Type B pancreatic cell (in vitro differentiated cells): ENCODE measurements around the gene CREM. TPM values are rescaled to one million over a fixed set of nuclear protein-coding genes. Genes with fewer than 3 reads are reported as not detected.

ENCODE experiments used
- DNase-seq: peaks from one replicate; pipeline ENCODE4 v3.0.0; 2021; ENCODE audit warnings: mixed read lengths; ENCODE audit not compliant: unreplicated experiment; ENCODE audit errors: extremely low spot score
- H3K27ac Mint-ChIP-seq: 2 replicates; pipeline ENCODE4 v1.8.0; 2021; ENCODE audit warnings: mild to moderate bottlenecking, mixed read lengths
- H3K27me3 Mint-ChIP-seq: 2 replicates; pipeline ENCODE4 v1.8.0; 2021; ENCODE audit warnings: mixed read lengths
- H3K36me3 Mint-ChIP-seq: 2 replicates; pipeline ENCODE4 v1.8.0; 2021; ENCODE audit warnings: mixed read lengths
- H3K4me1 Mint-ChIP-seq: one replicate; pipeline ENCODE4 v1.8.0; 2021; ENCODE audit warnings: mixed read lengths; ENCODE audit not compliant: unreplicated experiment
- H3K4me3 Mint-ChIP-seq: 2 replicates; pipeline ENCODE4 v1.8.0; 2021; ENCODE audit warnings: mild to moderate bottlenecking, mixed read lengths
- H3K9me3 Mint-ChIP-seq: 2 replicates; pipeline ENCODE4 v1.8.0; 2021; ENCODE audit warnings: mixed read lengths
- CTCF ChIP-seq: fragments of 200-600 bp; sonication (generic); conservative IDR thresholded peaks from 2 replicates; pipeline ENCODE4 v1.5.0; 2021; ENCODE audit warnings: antibody characterized with exemption, mild to moderate bottlenecking
- total RNA-seq: library from RNA; stranded (reverse); gene quantifications from 2 replicates; pipeline ENCODE4 v1.2.1, GENCODE V29; 2021; ENCODE audit warnings: low replicate concordance

Gene CREM
- total RNA-seq, 1 donor from 2014 or later = 26.9 TPM

DNA sequence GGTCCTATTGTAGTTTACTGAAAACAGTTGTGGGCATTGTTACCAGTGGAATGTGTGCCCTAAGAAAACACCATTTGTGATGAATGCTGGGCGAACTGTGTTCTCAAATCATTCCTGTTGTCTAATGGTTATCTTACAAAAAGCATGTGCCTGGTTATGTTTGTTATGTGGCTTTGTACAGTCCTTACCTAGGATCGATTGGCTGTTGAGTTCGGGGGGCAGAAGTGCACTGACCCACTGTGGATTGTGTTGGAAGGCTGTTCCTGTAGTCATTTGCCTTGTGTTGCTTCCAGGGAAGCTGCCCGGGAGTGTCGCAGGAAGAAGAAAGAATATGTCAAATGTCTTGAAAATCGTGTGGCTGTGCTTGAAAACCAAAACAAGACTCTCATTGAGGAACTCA lies 84.3 kb downstream of the CREM start:
- TF ChIP-seq CTCF = no peak
- Mint-ChIP-seq H3K27ac (no peak overlapping the region), H3K4me3 (no peak overlapping the region), H3K36me3 (peaks cover 7% of the 10 kb centered on the region), H3K9me3 (no peaks in the 10 kb centered on the region), H3K4me1 (peaks cover 13% of the 10 kb centered on the region), H3K27me3 (no peaks in the 10 kb centered on the region)
- no peak for DNase-seq

DNA sequence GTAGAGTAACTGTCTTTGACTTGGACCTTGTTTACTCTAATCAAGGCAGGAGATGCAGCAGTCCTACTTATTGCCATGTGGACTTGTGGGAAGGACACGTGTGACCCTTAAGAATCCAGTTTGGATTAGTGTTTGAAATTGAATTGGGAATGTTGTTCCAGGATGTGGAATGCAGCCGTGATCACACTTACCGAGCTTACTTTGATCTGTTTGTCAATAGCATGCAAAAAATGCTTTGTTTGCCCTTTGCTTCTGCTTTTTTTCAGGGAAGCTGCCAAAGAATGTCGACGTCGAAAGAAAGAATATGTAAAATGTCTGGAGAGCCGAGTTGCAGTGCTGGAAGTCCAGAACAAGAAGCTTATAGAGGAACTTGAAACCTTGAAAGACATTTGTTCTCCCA lies 84.7 kb downstream of the CREM start:
- peaks cover 13% of the 10 kb centered on the region for H3K4me1 Mint-ChIP-seq
- H3K27ac Mint-ChIP-seq = no peak overlapping the region
- no peaks in the 10 kb centered on the region for H3K9me3 Mint-ChIP-seq
- no peak for DNase-seq
- no peak for TF ChIP-seq CTCF
- H3K27me3 Mint-ChIP-seq = no peaks in the 10 kb centered on the region
- no peak overlapping the region for H3K4me3 Mint-ChIP-seq
- H3K36me3 Mint-ChIP-seq = peaks cover 7% of the 10 kb centered on the region

GRCh38 chr10:35212856-35213255 lies 86.2 kb downstream of the CREM start:
- no peak for DNase-seq
- Mint-ChIP-seq H3K27ac (no peak overlapping the region), H3K4me3 (no peak overlapping the region), H3K27me3 (no peaks in the 10 kb centered on the region), H3K36me3 (peaks cover 7% of the 10 kb centered on the region), H3K9me3 (no peaks in the 10 kb centered on the region), H3K4me1 (peaks cover 13% of the 10 kb centered on the region)
- no peak for TF ChIP-seq CTCF

DNA sequence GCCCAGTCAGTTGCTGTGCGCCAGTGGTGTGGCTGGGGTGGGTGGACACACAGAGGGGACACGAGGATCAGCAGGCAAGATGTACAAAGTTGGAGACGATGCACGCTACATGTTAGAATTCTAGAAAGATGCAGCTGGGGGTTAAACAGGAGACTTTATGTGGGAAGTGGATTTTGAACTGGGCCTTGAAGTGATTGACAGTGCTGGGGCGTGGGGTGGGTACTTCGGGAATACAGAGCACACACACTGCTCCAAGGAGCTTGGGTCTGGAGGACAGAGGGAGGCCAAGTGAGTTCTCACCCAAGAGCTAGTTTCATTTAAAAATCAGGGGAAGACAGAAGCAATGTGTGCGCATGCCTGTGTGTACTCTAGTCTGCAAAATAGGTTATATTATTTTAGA lies 87.1 kb downstream of the CREM start:
- TF ChIP-seq CTCF = no peak
- Mint-ChIP-seq H3K4me3 (no peak overlapping the region), H3K27me3 (no peaks in the 10 kb centered on the region), H3K27ac (no peak overlapping the region), H3K36me3 (peaks cover 7% of the 10 kb centered on the region), H3K9me3 (no peaks in the 10 kb centered on the region), H3K4me1 (peaks cover 19% of the 10 kb centered on the region)
- no peak for DNase-seq

- H3K4me3 Mint-ChIP-seq = no peak overlapping the region
- no peak for DNase-seq
- peaks cover 7% of the 10 kb centered on the region for H3K36me3 Mint-ChIP-seq
- H3K4me1 Mint-ChIP-seq = peaks cover 20% of the 10 kb centered on the region
- no peak for TF ChIP-seq CTCF
- H3K9me3 Mint-ChIP-seq = no peaks in the 10 kb centered on the region
- no peak overlapping the region for H3K27ac Mint-ChIP-seq
- no peaks in the 10 kb centered on the region for H3K27me3 Mint-ChIP-seq
Observed at GRCh38 chr10:35214607-35215020, 88.0 kb downstream of the CREM start.

- peaks cover 24% of the 10 kb centered on the region for H3K4me1 Mint-ChIP-seq
- peaks cover 7% of the 10 kb centered on the region for H3K36me3 Mint-ChIP-seq
- H3K4me3 Mint-ChIP-seq = no peak overlapping the region
- DNase-seq = no peak
- no peak for TF ChIP-seq CTCF
- H3K27me3 Mint-ChIP-seq = no peaks in the 10 kb centered on the region
- no peak overlapping the region for H3K27ac Mint-ChIP-seq
- no peaks in the 10 kb centered on the region for H3K9me3 Mint-ChIP-seq
Observed at GRCh38 chr10:35215107-35215506, 88.5 kb downstream of the CREM start.
